Activated CD4-positive, alpha-beta T cell treated with anti-CD3 and anti-CD28 coated beads, Interleukin-2, Interleukin-6, amounts not matched to agents 100 ng/mL and 50 ng/mL, durations not matched to agents 16 hours and 8 hours (primary cell): Measurements from ENCODE around the gene ALPL.
A peak's percentile ranks its signal among the peaks of the same experiment; 100 is the strongest.
"Not testable (repeated sequence)": the region's sequence is repeated elsewhere in the genome, so short reads cannot be mapped to it uniquely, and the experiment has no call there.

Experiments
- DNase-seq: peaks from one replicate; pipeline ENCODE4 v3.0.0-alpha.2; 2020

The ALPL gene

GRCh38 chr1:21563971-21564370, 54.7 kb downstream of the ALPL start:
- DNase-seq, result no peak

DNA sequence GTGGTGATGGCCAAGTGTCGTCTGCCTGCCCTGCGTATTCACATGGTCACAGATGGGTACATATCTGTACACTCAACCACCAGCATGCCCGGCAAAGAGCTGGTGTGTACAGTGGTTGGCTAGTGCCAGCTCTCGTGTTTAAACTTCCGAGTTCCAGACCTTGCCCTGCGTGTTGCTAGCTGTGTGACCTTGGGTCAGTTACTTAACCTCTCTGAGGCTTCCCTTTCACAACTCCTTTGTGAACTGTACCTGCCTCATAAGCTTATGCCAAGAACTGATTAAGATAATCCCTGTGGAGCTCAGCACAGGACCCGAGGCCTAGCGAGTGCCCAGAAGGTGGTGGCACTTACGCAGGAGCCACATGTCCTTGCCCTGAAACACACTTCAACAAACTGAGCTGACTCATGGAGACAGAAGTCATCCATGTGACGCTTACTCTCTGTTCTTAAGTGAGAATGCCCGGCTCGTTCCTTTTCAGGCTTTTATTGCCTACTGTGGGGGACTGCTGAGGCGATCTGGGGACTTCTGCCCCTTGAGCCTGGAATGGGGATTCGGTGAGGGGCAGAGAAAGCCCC, 55.4 kb downstream of the ALPL start:
- DNase-seq, result no peak

GRCh38 chr1:21565285-21565684, 56.1 kb downstream of the ALPL start:
- no peak for DNase-seq

- DNase-seq, result not testable (repeated sequence)
Measured at GRCh38 chr1:21566361-21566760, 57.1 kb downstream of the ALPL start.

DNA sequence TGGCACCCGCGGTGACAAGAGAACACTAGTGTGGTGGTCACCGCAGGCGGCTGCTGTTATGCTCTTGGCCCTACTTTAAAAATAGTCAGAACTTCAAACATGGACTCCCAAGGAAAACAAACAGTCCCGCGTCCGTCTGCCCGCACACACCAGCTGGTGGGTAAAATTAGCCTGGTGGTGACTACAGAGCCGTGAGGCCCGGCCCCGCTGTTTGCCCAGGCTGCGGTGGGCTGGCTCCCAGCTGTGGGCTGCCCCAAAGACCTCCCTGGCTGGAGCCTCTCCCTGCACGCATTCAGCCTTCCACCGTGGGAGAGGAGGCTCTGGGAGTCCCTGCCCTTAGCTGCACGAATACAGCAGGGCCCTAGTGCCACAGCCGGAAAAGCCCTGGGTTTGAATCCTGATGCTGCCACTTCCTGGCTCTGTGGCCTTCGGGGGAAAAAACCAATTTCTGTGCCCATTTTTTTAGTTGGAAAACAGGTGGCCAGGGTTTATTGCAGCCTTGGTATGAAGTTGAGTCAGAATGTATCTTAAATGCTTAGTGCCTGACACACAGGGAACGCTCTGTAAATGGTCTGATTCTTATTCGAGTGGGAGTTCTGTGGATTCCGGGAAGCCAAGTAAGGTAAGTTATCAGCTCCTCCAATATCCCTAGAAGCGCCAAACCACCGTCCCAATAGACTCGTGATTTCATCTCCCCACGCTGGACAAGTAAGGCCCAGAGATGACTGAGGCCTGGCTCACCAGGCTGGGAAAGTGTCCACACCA, 58.2 kb downstream of the ALPL start:
- no peak for DNase-seq

DNA sequence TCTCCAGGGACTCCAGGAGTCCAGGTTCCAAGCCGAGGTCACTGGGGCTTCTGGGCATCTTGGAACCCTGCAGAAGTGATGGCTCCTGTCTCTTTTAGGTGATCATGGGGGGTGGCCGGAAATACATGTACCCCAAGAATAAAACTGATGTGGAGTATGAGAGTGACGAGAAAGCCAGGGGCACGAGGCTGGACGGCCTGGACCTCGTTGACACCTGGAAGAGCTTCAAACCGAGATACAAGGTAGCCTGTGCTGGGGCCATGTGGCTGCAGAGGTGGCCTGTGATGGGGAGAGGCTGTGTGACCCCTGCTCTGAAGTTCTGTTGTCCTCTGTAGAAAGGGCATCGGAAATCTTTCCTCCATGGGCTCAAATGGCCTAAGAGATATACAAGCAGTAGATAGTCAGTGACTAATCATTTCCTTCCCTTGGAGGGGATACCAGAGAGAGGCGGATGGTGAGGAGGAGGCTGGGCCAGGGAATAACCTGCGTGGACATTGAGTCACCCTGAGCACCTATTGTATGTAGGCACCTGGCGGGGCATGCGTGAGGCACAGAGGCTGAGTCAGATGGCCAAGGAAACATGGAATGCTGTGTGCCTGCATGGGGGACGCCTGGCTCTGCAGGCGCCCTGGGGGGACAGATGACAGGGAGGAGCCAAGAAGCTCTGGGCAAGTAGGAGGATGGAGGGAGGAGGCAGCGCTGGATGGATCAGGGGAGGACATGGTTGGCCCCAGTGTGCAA, 59.0 kb downstream of the ALPL start:
- no peak for DNase-seq

- no peak for DNase-seq
Measured at GRCh38 chr1:21568809-21569385, 59.7 kb downstream of the ALPL start.

- DNase-seq, result no peak
Measured at GRCh38 chr1:21569820-21570527, 60.8 kb downstream of the ALPL start.

- no peak for DNase-seq
Measured at GRCh38 chr1:21570528-21570875, 61.3 kb downstream of the ALPL start.

DNA sequence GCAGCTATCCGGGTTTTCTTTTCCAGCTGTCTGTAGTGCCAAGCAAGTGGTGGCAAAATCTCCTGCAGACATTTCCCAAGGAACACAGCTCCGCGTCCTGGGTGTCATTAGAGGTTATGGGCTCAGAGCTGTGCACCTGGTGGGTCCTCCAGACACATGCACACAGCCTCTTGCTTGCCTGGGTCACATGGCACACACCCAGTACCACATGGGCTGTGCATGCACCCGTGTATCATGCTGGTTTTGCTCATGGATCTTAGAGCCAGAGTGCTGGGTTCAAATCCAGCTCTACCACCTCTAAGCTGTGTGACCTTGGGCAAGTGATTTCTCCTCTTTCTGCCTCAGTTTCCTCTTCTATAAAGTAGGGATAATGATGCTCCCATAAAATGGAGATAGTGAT, 61.7 kb downstream of the ALPL start:
- no peak for DNase-seq

DNA sequence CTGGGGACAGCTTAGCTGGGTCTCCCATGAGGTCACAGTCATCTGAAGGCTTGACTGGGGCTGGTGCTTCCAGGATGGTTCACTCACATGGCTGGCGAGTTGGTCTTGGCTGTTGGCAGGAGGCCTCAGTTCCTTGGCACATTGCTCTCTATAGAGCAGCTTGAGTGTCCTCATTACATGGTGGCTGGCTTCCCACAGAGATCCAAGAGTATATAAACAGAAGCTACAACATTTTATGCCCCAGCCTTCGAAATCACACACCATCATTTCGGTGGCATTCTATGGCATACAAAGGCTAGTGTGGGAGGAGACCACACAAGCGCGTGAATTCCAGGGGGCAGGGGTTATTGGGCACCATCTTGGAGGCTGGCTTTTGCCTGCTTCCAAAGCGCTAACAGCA, 63.0 kb downstream of the ALPL start:
- no peak for DNase-seq

DNA sequence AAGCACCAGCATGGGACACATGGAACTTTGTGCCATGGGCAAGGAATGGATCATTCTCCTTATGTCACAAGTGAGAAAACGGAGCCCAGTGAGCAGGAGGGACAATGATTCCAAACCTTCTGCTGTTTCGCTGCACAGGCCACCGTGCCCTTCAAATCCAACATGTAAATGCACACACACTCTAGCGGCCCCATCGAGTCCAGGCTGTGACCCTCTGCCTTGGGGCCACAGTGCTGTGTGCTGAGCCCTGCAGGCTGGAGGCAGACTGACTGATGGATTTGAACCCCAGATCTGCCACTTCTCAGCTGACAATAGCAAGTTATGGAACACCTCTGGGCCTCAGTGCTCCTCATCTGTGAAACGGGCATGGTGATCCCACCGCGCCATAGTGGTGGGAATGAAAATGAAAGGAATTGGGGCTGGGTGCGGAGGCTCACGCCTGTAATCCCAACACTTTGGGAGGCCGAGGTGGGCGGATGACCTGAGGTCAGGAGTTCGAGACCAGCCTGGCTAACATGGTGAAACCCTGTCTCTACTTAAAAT, 63.6 kb downstream of the ALPL start:
- DNase-seq, result no peak

DNA sequence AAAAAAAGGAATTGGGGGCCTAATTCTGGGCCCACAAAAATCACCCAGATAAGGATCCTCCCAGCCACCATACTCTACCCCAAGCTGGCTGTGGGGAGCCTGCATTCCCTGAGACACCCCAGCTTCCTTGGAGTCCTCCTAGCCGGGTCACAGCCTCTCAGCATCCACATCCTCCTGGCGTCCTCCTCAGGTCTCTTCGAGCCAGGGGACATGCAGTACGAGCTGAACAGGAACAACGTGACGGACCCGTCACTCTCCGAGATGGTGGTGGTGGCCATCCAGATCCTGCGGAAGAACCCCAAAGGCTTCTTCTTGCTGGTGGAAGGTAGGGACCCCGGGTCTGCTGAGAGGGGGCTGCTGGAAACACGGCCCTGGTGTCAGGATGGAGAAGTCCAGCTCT, 64.3 kb downstream of the ALPL start:
- no peak for DNase-seq

DNA sequence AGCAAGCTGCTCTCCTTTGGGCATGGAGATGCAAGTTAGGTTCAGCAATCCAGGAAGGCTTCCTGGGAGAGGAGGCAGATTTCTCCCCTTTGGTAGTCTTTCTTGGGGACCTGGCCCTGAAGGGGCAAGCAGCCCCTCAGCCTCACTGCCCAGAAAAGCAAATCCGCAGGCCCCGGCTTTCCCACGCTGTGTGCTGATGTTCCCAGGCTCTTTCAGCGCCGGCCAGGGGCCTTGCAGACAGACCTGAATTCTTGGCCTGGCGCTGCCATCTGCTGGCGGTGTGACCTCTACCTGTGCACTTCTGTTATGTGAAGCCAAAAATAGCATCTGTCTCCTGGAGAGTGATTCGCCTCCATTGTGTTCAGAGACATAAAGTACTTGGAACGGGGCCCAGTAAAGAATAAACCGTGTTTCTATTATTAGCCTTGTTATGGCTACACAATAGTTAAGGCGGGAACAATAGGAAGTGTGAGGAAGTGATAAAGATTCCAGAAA, 64.8 kb downstream of the ALPL start:
- peak; percentile 35 for DNase-seq

DNA sequence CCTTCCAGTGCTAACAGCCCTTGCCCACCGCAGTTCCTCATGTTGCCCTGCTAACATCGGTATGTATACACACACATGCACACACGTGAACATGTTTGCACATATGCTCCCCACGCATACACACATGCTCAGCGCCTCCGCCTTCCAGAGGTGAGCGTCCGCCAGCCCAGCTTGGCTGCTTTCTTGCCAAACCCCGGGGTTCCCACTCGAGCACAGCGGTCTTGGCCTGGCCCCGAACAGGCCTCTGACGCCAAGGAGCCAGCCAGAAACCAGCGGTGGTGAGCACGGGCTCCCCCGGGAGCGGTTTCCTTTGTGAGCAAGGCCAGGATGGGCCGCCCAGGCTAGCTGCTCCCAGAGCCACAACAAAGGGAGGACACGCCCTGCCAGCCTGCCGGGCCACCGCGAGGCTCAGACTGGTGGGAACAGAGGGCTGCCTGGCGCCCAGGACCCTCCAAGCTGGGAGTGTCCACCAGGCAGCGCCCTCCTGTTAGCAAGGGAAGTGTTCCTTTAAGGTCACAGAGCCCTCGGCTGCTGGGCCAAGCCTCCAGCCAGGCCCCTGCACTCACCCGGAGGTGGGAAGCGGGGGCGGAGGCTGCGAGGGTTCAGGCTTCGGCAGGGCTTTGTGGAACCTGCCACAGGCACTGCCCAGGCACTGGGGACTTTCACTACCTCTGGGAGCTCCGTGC, 65.4 kb downstream of the ALPL start:
- no peak for DNase-seq

DNA sequence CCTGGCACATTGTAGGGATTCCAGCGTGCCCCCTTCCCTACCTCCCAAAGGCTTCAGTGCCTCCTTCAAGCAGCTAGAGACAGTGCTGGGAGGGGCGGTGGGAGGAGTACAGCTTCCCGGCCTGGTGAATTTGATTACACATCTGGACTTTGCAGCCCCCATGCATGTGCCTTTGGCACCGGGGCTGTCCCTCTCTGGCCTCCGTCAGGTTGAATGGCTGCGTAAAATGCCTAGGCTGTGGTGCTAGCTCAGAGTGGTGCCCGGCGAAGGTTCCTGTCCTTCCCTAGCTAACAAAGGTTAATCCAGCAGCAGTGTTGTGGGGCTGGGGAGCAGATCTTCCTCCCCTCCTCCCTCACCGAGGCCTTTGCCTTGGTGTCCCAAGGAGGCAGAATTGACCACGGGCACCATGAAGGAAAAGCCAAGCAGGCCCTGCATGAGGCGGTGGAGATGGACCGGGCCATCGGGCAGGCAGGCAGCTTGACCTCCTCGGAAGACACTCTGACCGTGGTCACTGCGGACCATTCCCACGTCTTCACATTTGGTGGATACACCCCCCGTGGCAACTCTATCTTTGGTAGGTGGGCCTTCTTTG, 66.2 kb downstream of the ALPL start:
- no peak for DNase-seq

GRCh38 chr1:21576031-21576797, 67.0 kb downstream of the ALPL start:
- no peak for DNase-seq

DNA sequence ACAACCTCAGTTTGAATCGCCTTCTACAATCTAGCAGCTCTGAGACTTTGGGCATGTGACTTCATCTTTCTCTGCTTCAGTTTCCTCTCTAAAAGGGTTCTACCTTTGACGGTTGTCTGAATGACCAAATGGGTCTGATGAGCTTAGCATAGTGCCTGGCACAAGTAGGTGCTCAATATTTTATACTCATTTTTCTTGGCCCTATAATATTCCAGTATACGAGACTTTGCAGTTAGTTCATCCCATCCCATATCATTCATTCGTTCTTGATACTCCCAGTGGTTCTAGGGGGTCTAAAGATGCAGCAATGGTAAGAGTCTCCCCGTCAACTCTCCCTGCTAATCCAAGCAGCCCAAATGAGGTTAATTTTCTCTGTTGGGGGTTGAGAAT, 67.6 kb downstream of the ALPL start:
- DNase-seq, result no peak

DNA sequence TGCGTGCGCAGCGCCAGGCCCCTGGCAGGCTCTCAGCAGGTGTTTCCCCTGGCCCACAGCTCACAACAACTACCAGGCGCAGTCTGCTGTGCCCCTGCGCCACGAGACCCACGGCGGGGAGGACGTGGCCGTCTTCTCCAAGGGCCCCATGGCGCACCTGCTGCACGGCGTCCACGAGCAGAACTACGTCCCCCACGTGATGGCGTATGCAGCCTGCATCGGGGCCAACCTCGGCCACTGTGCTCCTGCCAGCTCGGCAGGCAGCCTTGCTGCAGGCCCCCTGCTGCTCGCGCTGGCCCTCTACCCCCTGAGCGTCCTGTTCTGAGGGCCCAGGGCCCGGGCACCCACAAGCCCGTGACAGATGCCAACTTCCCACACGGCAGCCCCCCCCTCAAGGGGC, 68.1 kb downstream of the ALPL start:
- DNase-seq, result no peak

GRCh38 chr1:21577933-21578332, 68.7 kb downstream of the ALPL start:
- no peak for DNase-seq

- no peak for DNase-seq
Measured at GRCh38 chr1:21579791-21580190, 70.6 kb downstream of the ALPL start.
